Mesothelial cell of epicardium (in vitro differentiated cells): ENCODE results near the gene CYP39A1. TPM values are rescaled to one million over a fixed set of nuclear protein-coding genes. Genes with fewer than 3 reads are reported as not detected.
"Not testable (repeated sequence)": the region's sequence is repeated elsewhere in the genome, so short reads cannot be mapped to it uniquely, and the experiment has no call there.

Experiments
- DNase-seq, 2 experiments: peaks; one replicate each; pipeline ENCODE4 v3.0.0; 2021; ENCODE audit warnings: low spot score in 2 of 2; ENCODE audit not compliant: unreplicated experiment in 2 of 2
- H3K27ac Mint-ChIP-seq: 2 replicates; pipeline ENCODE4 v1.8.0; 2021; ENCODE audit warnings: mixed read lengths
- H3K27me3 Mint-ChIP-seq: 2 replicates; pipeline ENCODE4 v1.8.0; 2021; ENCODE audit warnings: low read depth, mixed read lengths
- H3K36me3 Mint-ChIP-seq: 2 replicates; pipeline ENCODE4 v1.8.0; 2021; ENCODE audit warnings: mixed read lengths
- H3K4me1 Mint-ChIP-seq: 2 replicates; pipeline ENCODE4 v1.8.0; 2021; ENCODE audit warnings: mixed read lengths
- H3K4me3 Mint-ChIP-seq: 2 replicates; pipeline ENCODE4 v1.8.0; 2021; ENCODE audit warnings: mild to moderate bottlenecking, moderate library complexity, mixed read lengths
- H3K9me3 Mint-ChIP-seq: 2 replicates; pipeline ENCODE4 v1.8.0; 2021; ENCODE audit warnings: mixed read lengths
- CTCF ChIP-seq: fragments of 200-600 bp; sonication (generic); IDR thresholded peaks from one replicate; pipeline ENCODE4 v1.5.0; 2021; ENCODE audit warnings: antibody characterized with exemption; ENCODE audit not compliant: unreplicated experiment
- total RNA-seq: library from RNA; stranded (reverse); gene quantifications from 3 replicates; pipeline ENCODE4 v1.2.1, GENCODE V29; 2021

CYP39A1 gene
- total RNA-seq, 1 donor from 2014 or later: 6.9 TPM

DNA sequence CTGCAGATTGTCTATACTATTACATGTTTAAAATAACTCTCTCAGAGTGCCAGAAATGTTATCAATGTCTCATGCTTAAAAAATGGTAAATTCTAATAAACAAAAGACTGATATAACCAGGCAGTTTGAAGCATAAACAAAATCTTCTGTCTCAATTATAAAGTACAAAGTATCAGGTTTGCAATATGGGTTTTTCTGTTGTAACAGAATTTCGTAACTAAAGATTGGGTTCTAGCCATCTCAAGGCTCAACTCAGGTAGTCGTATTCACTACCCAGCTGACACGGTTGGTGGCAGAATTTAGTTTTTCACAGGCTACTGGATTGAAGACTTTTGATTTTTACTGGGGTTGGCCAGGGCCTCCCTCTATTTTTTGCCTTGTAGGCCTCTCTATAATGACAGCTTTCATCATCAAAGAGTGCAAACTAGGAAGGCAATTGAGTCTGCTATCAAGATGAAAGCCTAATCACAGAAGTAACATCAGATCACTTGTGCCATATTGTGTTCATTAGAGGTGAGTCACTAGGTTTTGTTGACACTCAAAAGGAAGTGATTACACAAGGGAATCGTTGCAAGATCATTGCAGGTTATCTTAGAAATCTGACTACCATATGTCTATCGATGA is 3.6 kb downstream of the CYP39A1 start:
- Mint-ChIP-seq H3K4me3 (no peak overlapping the region), H3K27ac (no peak overlapping the region), H3K27me3 (peaks cover 8% of the 10 kb centered on the region), H3K9me3 (peaks cover 23% of the 10 kb centered on the region), H3K4me1 (peaks cover 23% of the 10 kb centered on the region), H3K36me3 (peaks cover 10% of the 10 kb centered on the region)
- TF ChIP-seq CTCF: no peak
- DNase-seq: no peak

- not testable (repeated sequence) for H3K4me3 Mint-ChIP-seq, H3K36me3 Mint-ChIP-seq, DNase-seq, H3K27me3 Mint-ChIP-seq, H3K27ac Mint-ChIP-seq
- H3K9me3 Mint-ChIP-seq: peaks cover 23% of the 10 kb centered on the region
- peaks cover 19% of the 10 kb centered on the region for H3K4me1 Mint-ChIP-seq
Observed at GRCh38 chr6:46648108-46648507, 4.5 kb downstream of the CYP39A1 start.

GRCh38 chr6:46645265-46645664 is 7.4 kb downstream of the CYP39A1 start:
- no peaks in the 10 kb centered on the region for H3K27me3 Mint-ChIP-seq
- H3K36me3 Mint-ChIP-seq: peaks cover 10% of the 10 kb centered on the region
- H3K4me3 Mint-ChIP-seq: no peak overlapping the region
- peaks cover 5% of the 10 kb centered on the region for H3K4me1 Mint-ChIP-seq
- H3K27ac Mint-ChIP-seq: no peak overlapping the region
- no peak for DNase-seq
- TF ChIP-seq CTCF: no peak
- H3K9me3 Mint-ChIP-seq: peaks cover 23% of the 10 kb centered on the region

DNA sequence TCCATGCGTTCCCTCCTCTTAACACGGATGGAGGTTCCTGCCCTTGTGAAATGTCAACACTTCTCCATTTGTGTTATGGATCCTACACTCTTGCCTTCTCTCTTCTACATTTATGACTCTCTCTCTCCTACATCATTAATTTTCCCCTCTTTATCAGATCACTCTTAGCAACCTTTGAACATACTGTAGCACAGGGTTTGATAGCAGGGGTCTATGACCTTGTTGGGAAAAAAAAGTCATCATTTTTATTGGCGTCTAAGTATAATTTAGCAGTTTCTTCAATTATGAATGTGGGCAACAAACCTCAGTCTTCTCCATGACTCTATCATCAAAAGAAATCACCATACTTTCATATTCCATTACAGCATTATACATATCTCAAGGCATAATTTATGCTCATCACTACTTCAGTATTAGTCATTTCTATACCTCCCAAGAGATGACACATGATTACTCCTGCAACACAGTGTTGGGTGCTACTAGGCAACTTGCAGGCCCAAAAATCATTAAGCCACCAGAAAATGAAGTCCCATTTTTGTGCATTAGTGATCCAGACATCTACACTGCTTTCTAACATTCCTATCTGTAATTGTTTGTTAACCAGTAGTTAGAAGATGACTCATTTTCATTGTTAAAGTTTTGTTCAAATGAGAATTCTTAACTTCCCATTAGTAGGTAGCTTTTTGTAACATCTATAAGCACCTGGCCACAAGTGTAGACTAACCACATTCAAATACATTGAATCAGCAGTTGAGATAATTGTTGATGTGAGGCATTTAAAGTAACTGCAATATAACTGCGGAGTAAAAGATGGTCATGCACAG is 9.5 kb downstream of the CYP39A1 start:
- no peak for TF ChIP-seq CTCF
- Mint-ChIP-seq H3K36me3 (peaks cover 4% of the 10 kb centered on the region), H3K27me3 (no peaks in the 10 kb centered on the region), H3K9me3 (peaks cover 23% of the 10 kb centered on the region), H3K4me1 (no peaks in the 10 kb centered on the region), H3K4me3 (no peak overlapping the region), H3K27ac (no peak overlapping the region)
- DNase-seq: no peak

DNA sequence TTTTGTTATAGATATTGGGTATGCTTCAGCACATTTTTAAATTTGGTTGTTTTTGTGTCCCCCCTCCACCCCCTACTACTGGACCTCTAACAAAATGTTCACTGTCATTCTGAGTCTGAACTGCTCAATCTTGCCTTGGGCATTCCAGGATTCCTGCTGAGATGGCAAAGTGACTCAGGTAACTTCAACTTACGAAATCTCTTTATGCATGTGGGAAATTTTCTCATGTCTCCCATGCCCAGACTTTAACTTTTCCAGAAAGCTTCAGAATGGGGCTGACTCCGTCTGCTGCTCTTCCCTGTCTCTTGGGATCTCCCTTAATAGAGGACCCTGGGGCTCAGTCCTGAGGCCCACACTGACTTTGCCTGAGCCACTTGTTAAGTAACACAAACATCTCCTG is 14.0 kb downstream of the CYP39A1 start:
- Mint-ChIP-seq H3K4me3 (no peak overlapping the region), H3K27me3 (no peaks in the 10 kb centered on the region), H3K36me3 (peaks cover 3% of the 10 kb centered on the region), H3K4me1 (no peaks in the 10 kb centered on the region), H3K9me3 (no peaks in the 10 kb centered on the region), H3K27ac (no peak overlapping the region)
- DNase-seq: no peak
- TF ChIP-seq CTCF: no peak

DNA sequence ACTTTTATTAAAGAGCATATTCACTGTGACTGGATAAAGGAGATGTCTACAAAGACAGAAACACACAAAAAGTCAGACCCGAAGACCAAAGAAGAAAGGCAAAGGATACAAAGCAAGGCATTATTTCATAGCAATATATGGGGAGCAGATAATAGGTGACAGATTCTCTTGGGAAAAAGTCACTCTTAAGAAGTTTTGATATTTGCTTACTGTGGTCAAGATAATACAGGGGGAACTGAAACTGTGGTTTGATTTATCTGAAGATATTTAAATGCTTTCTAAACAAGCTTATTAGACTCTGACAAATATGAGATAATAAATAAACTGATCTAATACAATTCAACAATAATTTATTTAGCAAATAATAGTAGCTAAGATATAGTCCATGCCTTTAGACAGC is 14.7 kb downstream of the CYP39A1 start:
- Mint-ChIP-seq H3K4me1 (no peaks in the 10 kb centered on the region), H3K27ac (no peak overlapping the region), H3K27me3 (no peaks in the 10 kb centered on the region), H3K4me3 (no peak overlapping the region), H3K9me3 (no peaks in the 10 kb centered on the region), H3K36me3 (peaks cover 3% of the 10 kb centered on the region)
- no peak for TF ChIP-seq CTCF
- DNase-seq: no peak
